ENCODE data around the gene EHMT1. TPM values are rescaled to one million over a fixed set of nuclear protein-coding genes. Genes with fewer than 3 reads are reported as not detected.

EHMT1 gene
- total RNA-seq, 1 experiment from 2014 or later = 63.9 TPM

DNA sequence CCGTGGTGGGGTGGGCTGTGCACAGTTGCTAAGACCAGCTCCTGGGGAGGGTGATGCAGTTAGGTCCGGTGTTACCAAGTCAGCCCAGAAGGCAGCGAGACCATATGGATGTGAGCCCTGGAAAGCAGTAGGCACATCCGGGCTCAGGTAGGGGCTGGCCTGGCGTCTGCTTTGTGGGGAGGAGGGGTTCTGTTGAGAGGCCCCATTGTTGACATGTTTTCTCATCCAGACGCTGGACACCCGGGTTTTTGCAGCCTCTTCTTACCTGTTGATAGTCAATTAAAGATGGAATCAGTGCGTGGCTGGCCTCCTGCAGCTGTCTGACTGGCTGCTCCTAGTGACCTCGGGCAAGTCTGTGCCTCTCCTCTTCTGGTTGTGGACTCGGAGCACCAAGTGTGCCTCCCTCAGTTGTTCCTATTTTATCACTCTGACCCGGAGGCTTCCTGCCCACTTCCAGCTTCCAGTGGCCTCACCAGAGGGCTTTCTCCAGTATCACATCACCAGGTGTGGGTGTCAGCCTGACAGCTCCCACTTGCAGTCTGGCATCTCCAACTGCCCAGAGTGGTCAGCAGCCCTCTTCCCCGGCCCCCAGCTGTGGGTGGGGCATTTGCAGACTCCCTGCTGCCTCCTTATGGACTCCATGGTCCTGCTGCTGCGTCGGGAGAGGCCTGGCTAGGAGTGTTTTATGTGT, 90.8 kb downstream of the EHMT1 start:
- DNase-seq (ENCODE audit: low read depth, low spot score) (no peak), ATAC-seq (no peak)
- H3K27ac ChIP-seq (ENCODE audit: low read length) = no peak overlapping the region
- ChIA-PET CTCF (no interaction called here), POLR2A (no interaction called here)
- no TSS peak for BruUV-seq (replicated peaks)
- no peak overlapping the region for H3K4me3 ChIP-seq (ENCODE audit: low read depth in 2 of 2, low read length in 2 of 2)
- H3K4me1 ChIP-seq (ENCODE audit: control insufficient read depth, insufficient read depth, low read length) = no peaks in the 10 kb centered on the region
- intact Hi-C loops (cut with micrococcal nuclease; ENCODE audit: unreplicated experiment) (no loop called here), in situ Hi-C loops (cut with HindIII; ENCODE audit: low pct_unique_long_range_greater_than_20kb, low sequenced_read_pairs) (no loop called here)
- no peaks in the 10 kb centered on the region for H3K27me3 ChIP-seq (ENCODE audit: control insufficient read depth, insufficient read depth, low read length)
- TF ChIP-seq, protein P1, sequence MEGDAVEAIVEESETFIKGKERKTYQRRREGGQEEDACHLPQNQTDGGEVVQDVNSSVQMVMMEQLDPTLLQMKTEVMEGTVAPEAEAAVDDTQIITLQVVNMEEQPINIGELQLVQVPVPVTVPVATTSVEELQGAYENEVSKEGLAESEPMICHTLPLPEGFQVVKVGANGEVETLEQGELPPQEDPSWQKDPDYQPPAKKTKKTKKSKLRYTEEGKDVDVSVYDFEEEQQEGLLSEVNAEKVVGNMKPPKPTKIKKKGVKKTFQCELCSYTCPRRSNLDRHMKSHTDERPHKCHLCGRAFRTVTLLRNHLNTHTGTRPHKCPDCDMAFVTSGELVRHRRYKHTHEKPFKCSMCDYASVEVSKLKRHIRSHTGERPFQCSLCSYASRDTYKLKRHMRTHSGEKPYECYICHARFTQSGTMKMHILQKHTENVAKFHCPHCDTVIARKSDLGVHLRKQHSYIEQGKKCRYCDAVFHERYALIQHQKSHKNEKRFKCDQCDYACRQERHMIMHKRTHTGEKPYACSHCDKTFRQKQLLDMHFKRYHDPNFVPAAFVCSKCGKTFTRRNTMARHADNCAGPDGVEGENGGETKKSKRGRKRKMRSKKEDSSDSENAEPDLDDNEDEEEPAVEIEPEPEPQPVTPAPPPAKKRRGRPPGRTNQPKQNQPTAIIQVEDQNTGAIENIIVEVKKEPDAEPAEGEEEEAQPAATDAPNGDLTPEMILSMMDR (IDR thresholded peaks at IDR 0.05) = no peak
- no peak for TF ChIP-seq POLR2AphosphoS5 (IDR thresholded peaks at IDR 0.05; ENCODE audit: low read depth, low read length)
- H3K36me3 ChIP-seq (ENCODE audit: control insufficient read depth, insufficient read depth, low read length) = no peaks in the 10 kb centered on the region
- H3K9me3 ChIP-seq (ENCODE audit: control insufficient read depth, insufficient read depth, low read depth, low read length) = no peaks in the 10 kb centered on the region; the same call in 1 of the 2 replicates

DNA sequence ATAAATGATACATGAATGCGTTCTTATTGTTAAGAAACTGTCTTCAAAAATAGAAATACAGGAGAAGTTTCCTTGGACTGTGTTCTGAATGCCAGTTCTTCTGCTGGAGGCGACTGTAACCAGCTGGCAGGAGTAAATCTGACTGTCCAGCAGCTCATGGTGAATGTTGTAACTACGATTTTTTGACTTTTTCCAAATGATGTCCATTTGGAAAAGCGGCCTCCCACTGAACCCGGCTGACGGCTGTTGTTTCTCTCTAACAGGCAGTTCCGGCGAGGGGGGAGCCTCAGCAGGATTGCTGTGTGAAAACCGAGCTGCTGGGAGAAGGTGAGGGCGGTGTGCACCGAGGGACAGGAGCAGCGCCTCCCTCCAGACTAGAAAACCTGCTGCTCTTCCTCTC, 91.9 kb downstream of the EHMT1 start:
- ChIA-PET CTCF (no interaction called here), POLR2A (no interaction called here)
- H3K9me3 ChIP-seq (ENCODE audit: control insufficient read depth, insufficient read depth, low read depth, low read length) = no peaks in the 10 kb centered on the region; the same call in 1 of the 2 replicates
- ATAC-seq = no peak
- no TSS peak for BruUV-seq (replicated peaks)
- H3K27me3 ChIP-seq (ENCODE audit: control insufficient read depth, insufficient read depth, low read length) = no peaks in the 10 kb centered on the region
- no peaks in the 10 kb centered on the region for H3K36me3 ChIP-seq (ENCODE audit: control insufficient read depth, insufficient read depth, low read length)
- TF ChIP-seq, protein P1 (IDR thresholded peaks at IDR 0.05) = no peak
- TF ChIP-seq POLR2AphosphoS5 (IDR thresholded peaks at IDR 0.05; ENCODE audit: low read depth, low read length) (no peak), TCF7L2 (IDR thresholded peaks at IDR 0.05; ENCODE audit: low read depth, low read length) (no peak), SIN3A (IDR thresholded peaks at IDR 0.05; ENCODE audit: borderline replicate concordance, insufficient read depth, low read depth, low read length) (no peak)
- TF ChIP-seq, protein P2, sequence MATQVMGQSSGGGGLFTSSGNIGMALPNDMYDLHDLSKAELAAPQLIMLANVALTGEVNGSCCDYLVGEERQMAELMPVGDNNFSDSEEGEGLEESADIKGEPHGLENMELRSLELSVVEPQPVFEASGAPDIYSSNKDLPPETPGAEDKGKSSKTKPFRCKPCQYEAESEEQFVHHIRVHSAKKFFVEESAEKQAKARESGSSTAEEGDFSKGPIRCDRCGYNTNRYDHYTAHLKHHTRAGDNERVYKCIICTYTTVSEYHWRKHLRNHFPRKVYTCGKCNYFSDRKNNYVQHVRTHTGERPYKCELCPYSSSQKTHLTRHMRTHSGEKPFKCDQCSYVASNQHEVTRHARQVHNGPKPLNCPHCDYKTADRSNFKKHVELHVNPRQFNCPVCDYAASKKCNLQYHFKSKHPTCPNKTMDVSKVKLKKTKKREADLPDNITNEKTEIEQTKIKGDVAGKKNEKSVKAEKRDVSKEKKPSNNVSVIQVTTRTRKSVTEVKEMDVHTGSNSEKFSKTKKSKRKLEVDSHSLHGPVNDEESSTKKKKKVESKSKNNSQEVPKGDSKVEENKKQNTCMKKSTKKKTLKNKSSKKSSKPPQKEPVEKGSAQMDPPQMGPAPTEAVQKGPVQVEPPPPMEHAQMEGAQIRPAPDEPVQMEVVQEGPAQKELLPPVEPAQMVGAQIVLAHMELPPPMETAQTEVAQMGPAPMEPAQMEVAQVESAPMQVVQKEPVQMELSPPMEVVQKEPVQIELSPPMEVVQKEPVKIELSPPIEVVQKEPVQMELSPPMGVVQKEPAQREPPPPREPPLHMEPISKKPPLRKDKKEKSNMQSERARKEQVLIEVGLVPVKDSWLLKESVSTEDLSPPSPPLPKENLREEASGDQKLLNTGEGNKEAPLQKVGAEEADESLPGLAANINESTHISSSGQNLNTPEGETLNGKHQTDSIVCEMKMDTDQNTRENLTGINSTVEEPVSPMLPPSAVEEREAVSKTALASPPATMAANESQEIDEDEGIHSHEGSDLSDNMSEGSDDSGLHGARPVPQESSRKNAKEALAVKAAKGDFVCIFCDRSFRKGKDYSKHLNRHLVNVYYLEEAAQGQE (IDR thresholded peaks at IDR 0.05; ENCODE audit: insufficient read depth in 1 of 2, low read depth in 2 of 2, low read length in 1 of 2) = no peak
- H3K4me3 ChIP-seq (ENCODE audit: low read depth in 2 of 2, low read length in 2 of 2) = no peak overlapping the region
- no peak overlapping the region for H3K27ac ChIP-seq (ENCODE audit: low read length)
- intact Hi-C loops (cut with micrococcal nuclease; ENCODE audit: unreplicated experiment) (no loop called here), in situ Hi-C loops (cut with HindIII; ENCODE audit: low pct_unique_long_range_greater_than_20kb, low sequenced_read_pairs) (no loop called here)
- H3K4me1 ChIP-seq (ENCODE audit: control insufficient read depth, insufficient read depth, low read length) = no peaks in the 10 kb centered on the region
- DNase-seq (ENCODE audit: low read depth, low spot score) = no peak

Measured in Panc1 (cell line).